ENCODE results near the gene ACAP1.

Gene ACAP1

DNA sequence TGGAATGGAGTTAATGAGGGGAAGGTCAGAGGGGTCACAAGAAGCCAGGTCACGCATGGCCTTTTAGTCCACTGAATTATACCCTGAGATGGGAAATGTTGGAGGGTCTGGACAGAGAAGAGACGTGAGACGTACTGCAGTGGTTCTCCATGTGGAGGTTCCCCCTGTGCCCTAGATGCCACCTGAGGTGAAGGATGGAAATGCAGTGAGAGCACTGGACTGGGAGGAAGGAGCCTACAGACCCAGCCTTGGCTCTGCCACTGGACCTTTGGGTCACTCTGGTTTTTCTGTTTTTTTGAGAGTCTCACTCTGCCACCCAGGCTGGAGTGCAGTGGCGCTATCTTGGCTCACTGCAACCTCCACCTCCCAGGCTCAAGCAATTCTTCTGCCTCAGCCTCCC lies 59.8 kb downstream of the ACAP1 start:
- TF ChIP-seq, protein P1, sequence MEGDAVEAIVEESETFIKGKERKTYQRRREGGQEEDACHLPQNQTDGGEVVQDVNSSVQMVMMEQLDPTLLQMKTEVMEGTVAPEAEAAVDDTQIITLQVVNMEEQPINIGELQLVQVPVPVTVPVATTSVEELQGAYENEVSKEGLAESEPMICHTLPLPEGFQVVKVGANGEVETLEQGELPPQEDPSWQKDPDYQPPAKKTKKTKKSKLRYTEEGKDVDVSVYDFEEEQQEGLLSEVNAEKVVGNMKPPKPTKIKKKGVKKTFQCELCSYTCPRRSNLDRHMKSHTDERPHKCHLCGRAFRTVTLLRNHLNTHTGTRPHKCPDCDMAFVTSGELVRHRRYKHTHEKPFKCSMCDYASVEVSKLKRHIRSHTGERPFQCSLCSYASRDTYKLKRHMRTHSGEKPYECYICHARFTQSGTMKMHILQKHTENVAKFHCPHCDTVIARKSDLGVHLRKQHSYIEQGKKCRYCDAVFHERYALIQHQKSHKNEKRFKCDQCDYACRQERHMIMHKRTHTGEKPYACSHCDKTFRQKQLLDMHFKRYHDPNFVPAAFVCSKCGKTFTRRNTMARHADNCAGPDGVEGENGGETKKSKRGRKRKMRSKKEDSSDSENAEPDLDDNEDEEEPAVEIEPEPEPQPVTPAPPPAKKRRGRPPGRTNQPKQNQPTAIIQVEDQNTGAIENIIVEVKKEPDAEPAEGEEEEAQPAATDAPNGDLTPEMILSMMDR (IDR thresholded peaks at IDR 0.05; ENCODE audit: control insufficient read depth, extremely low read depth, insufficient read depth), result no peak
- no peak overlapping the region for H3K4me3 ChIP-seq (ENCODE audit: low read depth, low read length)
- DNase-seq (ENCODE audit: low read depth), result no peak

DNA sequence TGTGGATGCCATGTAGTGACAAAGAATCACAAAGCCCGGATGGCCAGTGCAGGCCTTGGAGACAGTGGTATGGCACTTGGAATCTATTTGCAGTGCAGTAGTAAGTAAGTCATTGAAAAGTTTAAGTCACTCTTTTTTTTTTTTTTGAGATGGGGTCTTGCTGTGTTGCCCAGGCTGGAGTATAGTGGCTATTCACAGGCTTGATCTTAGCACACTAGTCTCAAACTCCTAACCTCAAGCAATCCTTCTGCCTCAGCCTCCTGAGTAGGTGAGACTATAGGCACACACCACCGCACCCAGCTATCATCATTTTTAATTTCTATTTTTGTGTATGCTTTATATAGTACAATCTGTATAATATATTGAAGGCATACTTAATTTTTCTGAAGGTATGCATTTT lies 62.3 kb downstream of the ACAP1 start:
- TF ChIP-seq, protein P1 (IDR thresholded peaks at IDR 0.05; ENCODE audit: control insufficient read depth, extremely low read depth, insufficient read depth), result no peak
- H3K4me3 ChIP-seq (ENCODE audit: low read depth, low read length), result no peak overlapping the region
- DNase-seq (ENCODE audit: low read depth), result no peak

Measured in LNCaP clone FGC (cell line).